Esophagus squamous epithelium (tissue), 5 donors: ENCODE results near the gene CLSTN1. TPM values are rescaled to one million over a fixed set of nuclear protein-coding genes. Genes with fewer than 3 reads are reported as not detected.

Experiments used
- DNase-seq: peaks from one replicate; lab custom pipeline; 2025; lab: John Stamatoyannopoulos, UW
- H3K27ac ChIP-seq, 4 donors: fragments of 200-600 bp; sonication (generic); one replicate each; pipeline ENCODE4 v1.5.1; 2016 to 2019; ENCODE audit warnings: mild to moderate bottlenecking in 1 of 4
- H3K27me3 ChIP-seq, 4 donors: fragments of 200-600 bp; sonication (generic); 1 replicate in 3 of 4; 2 replicates in 1 of 4; pipeline versions ENCODE4 v1.5.1 to v1.6.0; 2017 to 2021; ENCODE audit warnings: antibody characterized with exemption in 1 of 4
- H3K36me3 ChIP-seq, 3 donors: fragments of 200-600 bp; sonication (generic); one replicate each; pipeline ENCODE4 v1.5.1; 2016 to 2019
- H3K4me1 ChIP-seq, 3 donors: fragments of 200-600 bp; sonication (generic); one replicate each; pipeline ENCODE4 v1.5.1; 2017 to 2019
- H3K4me3 ChIP-seq, 4 donors: fragments of 200-600 bp; sonication (generic); 1 replicate in 3 of 4; 2 replicates in 1 of 4; pipeline ENCODE4 v1.5.1; 2016 to 2019; ENCODE audit warnings: mild to moderate bottlenecking in 2 of 4, moderate library complexity in 1 of 4
- H3K9me3 ChIP-seq, 3 donors: fragments of 200-600 bp; sonication (generic); one replicate each; pipeline ENCODE4 v1.5.1; 2016 to 2019
- CTCF ChIP-seq, 6 experiments: fragments of 450-650 bp in 4 of 6; fragments of 200-600 bp in 2 of 6; sonication (generic) in 2 of 6; IDR thresholded peaks; one replicate each; pipeline ENCODE4 v1.5.1; 2016 to 2019; ENCODE audit warnings: antibody characterized with exemption in 6 of 6, mild to moderate bottlenecking in 4 of 6, moderate library complexity in 4 of 6
- POLR2A ChIP-seq, 4 donors: fragments of 450-650 bp; IDR thresholded peaks; one replicate each; pipeline ENCODE4 v1.6.1; 2017; ENCODE audit warnings: antibody characterized with exemption in 4 of 4, mild to moderate bottlenecking in 4 of 4, moderate library complexity in 3 of 4
- WGBS, 2 donors: methylation state at CpG; one replicate each; pipeline ENCODE4 v1.1.5; 2018; 5-methylcytosine and 5-hydroxymethylcytosine counted together
- intact Hi-C: fragments of 100-400 bp; cut with DNase I; formaldehyde crosslinking; loops from one replicate; pipeline ENCODE4 v1.15.0; 2022
- total RNA-seq, 4 donors: library from RNA; depleted of rRNA; stranded (reverse); fragments of >200 nt; gene quantifications; one replicate each; pipeline ENCODE4 v1.1.0, GENCODE V29; 2016
- donor health status: DM: yes; HTN: yes; CAD: no.

The CLSTN1 gene
- total RNA-seq, 4 donors from 2014 or later = 57.3 to 68.4 (median 65.3) TPM

- Histone ChIP-seq H3K36me3 (peaks cover 0 to 15% (median 8%) of the 10 kb centered on the region in 3 donors), H3K4me1 (peaks cover 22 to 68% (median 38%) of the 10 kb centered on the region in 3 donors), H3K27me3 (peaks cover 0 to 7% (median 0%) of the 10 kb centered on the region in 4 donors), H3K9me3 (no peaks in the 10 kb centered on the region), H3K4me3 (no peak overlapping the region), H3K27ac (peak overlapping the region in 3 of 4 donors; percentile 55 to 70 (median 62))
- TF ChIP-seq POLR2A (IDR thresholded peaks at IDR 0.05) (no peak), CTCF (IDR thresholded peaks at IDR 0.05) (no peak)
- no peak for DNase-seq
- WGBS, 2 donors = 8 to 27% methylated on average over 10 of the region's 12 CpGs
- intact Hi-C loops = no loop called here
Measured at GRCh38 chr1:9844106-9844505, 20.3 kb upstream of the CLSTN1 start.

GRCh38 chr1:9843576-9843945, 19.8 kb upstream of the CLSTN1 start:
- Histone ChIP-seq H3K4me1 (peaks cover 22 to 71% (median 38%) of the 10 kb centered on the region in 3 donors), H3K4me3 (no peak overlapping the region), H3K27me3 (peaks cover 0 to 12% (median 0%) of the 10 kb centered on the region in 4 donors), H3K36me3 (peaks cover 0 to 9% (median 2%) of the 10 kb centered on the region in 3 donors), H3K27ac (peak overlapping the region; percentile 13 to 70 (median 58)), H3K9me3 (no peaks in the 10 kb centered on the region)
- TF ChIP-seq CTCF (IDR thresholded peaks at IDR 0.05) = no peak
- no peak for TF ChIP-seq POLR2A (IDR thresholded peaks at IDR 0.05)
- WGBS, 2 donors = 6 to 60% methylated on average over 1 to 2 of the region's 7 CpGs
- DNase-seq = no peak
- intact Hi-C loops = no loop called here

GRCh38 chr1:9842781-9843575, 19.2 kb upstream of the CLSTN1 start:
- Histone ChIP-seq H3K4me1 (peaks cover 22 to 71% (median 38%) of the 10 kb centered on the region in 3 donors), H3K9me3 (no peaks in the 10 kb centered on the region), H3K27ac (peak overlapping the region; percentile 13 to 70 (median 58)), H3K4me3 (no peak overlapping the region), H3K27me3 (peaks cover 0 to 18% (median 0%) of the 10 kb centered on the region in 4 donors), H3K36me3 (peaks cover 0 to 3% (median 0%) of the 10 kb centered on the region in 3 donors)
- 20 to 27% methylated on average over 1 to 7 of the region's 20 CpGs for WGBS, 2 donors
- intact Hi-C loops = no loop called here
- no peak for TF ChIP-seq CTCF (IDR thresholded peaks at IDR 0.05)
- TF ChIP-seq POLR2A (IDR thresholded peaks at IDR 0.05) = no peak
- no peak for DNase-seq

- Histone ChIP-seq H3K4me3 (no peak overlapping the region), H3K27ac (peak overlapping the region in 1 of 4 donors; percentile 55), H3K9me3 (no peaks in the 10 kb centered on the region), H3K36me3 (no peaks in the 10 kb centered on the region), H3K4me1 (peaks cover 22 to 79% (median 38%) of the 10 kb centered on the region in 3 donors), H3K27me3 (peaks cover 0 to 19% (median 0%) of the 10 kb centered on the region in 4 donors)
- DNase-seq = no peak
- 30% methylated on average over 9 of the region's 9 CpGs; no CpG with 5 or more reads in 1 of the 2 donors for whole genome bisulfite sequencing, 2 donors
- intact Hi-C loops = no loop called here
- TF ChIP-seq CTCF (IDR thresholded peaks at IDR 0.05) = no peak
- TF ChIP-seq POLR2A (IDR thresholded peaks at IDR 0.05) = no peak
Measured at GRCh38 chr1:9842073-9842711, 18.4 kb upstream of the CLSTN1 start.

- H3K36me3 ChIP-seq = no peaks in the 10 kb centered on the region
- intact Hi-C loops = no loop called here
Measured at GRCh38 chr1:9841460-9841859, 17.7 kb upstream of the CLSTN1 start.

More at GRCh38 chr1:9841460-9841859, 17.7 kb upstream of the CLSTN1 start:
- 10 to 45% methylated on average over 2 of the region's 2 CpGs for WGBS, 2 donors
- no peaks in the 10 kb centered on the region for H3K9me3 ChIP-seq
- H3K27ac ChIP-seq = no peak overlapping the region
- TF ChIP-seq POLR2A (IDR thresholded peaks at IDR 0.05) (no peak), CTCF (IDR thresholded peaks at IDR 0.05) (no peak)
- no peak for DNase-seq
- peaks cover 0 to 19% (median 0%) of the 10 kb centered on the region in 4 donors for H3K27me3 ChIP-seq
- no peak overlapping the region for H3K4me3 ChIP-seq
- peaks cover 25 to 81% (median 43%) of the 10 kb centered on the region in 3 donors for H3K4me1 ChIP-seq
